ENCODE results near the gene PDE9A.

DNA sequence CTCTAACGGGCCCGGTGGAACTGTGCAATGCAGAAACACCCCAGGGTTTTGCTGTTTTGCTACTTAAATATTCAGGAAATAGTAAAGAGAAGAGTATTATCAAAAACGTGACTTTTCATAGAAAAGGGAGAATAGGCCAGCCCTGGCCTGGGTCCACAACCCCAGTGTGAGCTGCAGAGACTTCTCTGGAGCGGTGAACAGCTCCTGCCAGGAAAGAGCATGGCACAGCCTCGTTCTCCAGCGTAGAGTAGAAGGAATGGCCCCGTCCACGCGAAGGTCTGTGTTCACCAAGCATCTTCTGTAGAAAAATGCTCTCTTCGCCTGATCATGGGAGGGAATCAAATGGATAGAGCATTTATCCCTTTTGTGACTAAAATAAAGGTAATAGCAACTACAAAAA, 51.4 kb downstream of the PDE9A start:
- TF ChIP-seq CTCF (IDR thresholded peaks at IDR 0.05; ENCODE audit: extremely low read depth in 1 of 2, insufficient read depth in 1 of 2, low read depth in 1 of 2, low read length in 2 of 2) (no peak), EZH2 (IDR thresholded peaks at IDR 0.05; ENCODE audit: borderline replicate concordance, low read depth, low read length, severe bottlenecking) (no peak), POLR2A (IDR thresholded peaks at IDR 0.05; ENCODE audit: low read depth, low read length) (no peak), POLR2AphosphoS5 (IDR thresholded peaks at IDR 0.05; ENCODE audit: insufficient read depth, low read depth, low read length) (no peak), MYC (IDR thresholded peaks at IDR 0.05; ENCODE audit: low read depth, low read length) (no peak), GATA2 (IDR thresholded peaks at IDR 0.05; ENCODE audit: insufficient read depth, insufficient read length, low read depth, low read length) (no peak)
